ENCODE data around the gene KIF2A. TPM values are rescaled to one million over a fixed set of nuclear protein-coding genes. Genes with fewer than 3 reads are reported as not detected.

Gene KIF2A
- total RNA-seq, 1 experiment from 2014 or later = 42.9 TPM

DNA sequence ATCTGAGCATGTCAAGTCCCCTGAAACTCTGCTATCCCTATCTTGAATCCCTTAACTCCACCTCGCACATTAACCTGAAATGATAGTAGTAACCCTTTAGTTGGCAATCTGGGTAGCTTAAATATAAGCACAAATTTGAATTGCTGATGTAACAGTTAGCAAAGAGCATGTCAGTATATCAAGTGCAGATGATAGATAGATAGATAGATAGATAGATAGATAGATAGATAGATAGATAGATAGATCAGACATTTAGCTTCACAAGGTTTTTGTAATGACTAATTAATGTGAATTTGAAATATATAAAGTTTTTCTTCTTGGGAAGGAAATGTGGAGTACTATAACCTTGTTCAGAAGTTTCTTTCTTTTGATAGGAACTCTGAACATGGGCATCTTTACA is 30.4 kb upstream of the KIF2A start:
- Histone ChIP-seq H3K9ac (ENCODE audit: low read length) (no peak overlapping the region), H2AFZ (ENCODE audit: low read depth, low read length, poor library complexity, severe bottlenecking) (no peak overlapping the region), H3K79me2 (ENCODE audit: insufficient read depth, low read length) (no peaks in the 10 kb centered on the region), H3K27ac (ENCODE audit: low read depth, low read length) (no peak overlapping the region), H3K4me1 (ENCODE audit: control insufficient read depth in 1 of 2, insufficient read depth in 2 of 2, low read length in 2 of 2) (peaks cover 3 to 12% of the 10 kb centered on the region in 2 experiments), H3K9me3 (ENCODE audit: control insufficient read depth in 1 of 2, insufficient read depth in 1 of 2, low read depth in 1 of 2, low read length in 2 of 2) (no peaks in the 10 kb centered on the region), H3K4me2 (ENCODE audit: low read length) (no peak overlapping the region), H3K9me2 (ENCODE audit: insufficient read depth) (no peaks in the 10 kb centered on the region), H3K27me3 (ENCODE audit: insufficient read depth, low read length) (no peaks in the 10 kb centered on the region), H3K36me3 (ENCODE audit: control insufficient read depth in 1 of 2, insufficient read depth in 2 of 2, low read length in 2 of 2) (no peaks in the 10 kb centered on the region), H4K20me1 (ENCODE audit: insufficient read depth) (no peaks in the 10 kb centered on the region), H3K4me3 (replicated peaks in 1 of 2; ENCODE audit: low read depth in 1 of 2, low read length in 2 of 2) (no peak overlapping the region)
- intact Hi-C loops (cut with micrococcal nuclease) = no loop called here
- CTCF ChIA-PET = no interaction called here
- POLR2A ChIA-PET = no interaction called here
- no peak for ATAC-seq
- no TSS peak for BruUV-seq (replicated peaks)
- RAD21 ChIA-PET (ENCODE audit: low non-redundant PET in 1 of 2, low total read pairs in 2 of 2, uncharacterized antibody in 2 of 2, unreplicated experiment in 2 of 2) = no interaction called here
- TF ChIP-seq, protein P1, sequence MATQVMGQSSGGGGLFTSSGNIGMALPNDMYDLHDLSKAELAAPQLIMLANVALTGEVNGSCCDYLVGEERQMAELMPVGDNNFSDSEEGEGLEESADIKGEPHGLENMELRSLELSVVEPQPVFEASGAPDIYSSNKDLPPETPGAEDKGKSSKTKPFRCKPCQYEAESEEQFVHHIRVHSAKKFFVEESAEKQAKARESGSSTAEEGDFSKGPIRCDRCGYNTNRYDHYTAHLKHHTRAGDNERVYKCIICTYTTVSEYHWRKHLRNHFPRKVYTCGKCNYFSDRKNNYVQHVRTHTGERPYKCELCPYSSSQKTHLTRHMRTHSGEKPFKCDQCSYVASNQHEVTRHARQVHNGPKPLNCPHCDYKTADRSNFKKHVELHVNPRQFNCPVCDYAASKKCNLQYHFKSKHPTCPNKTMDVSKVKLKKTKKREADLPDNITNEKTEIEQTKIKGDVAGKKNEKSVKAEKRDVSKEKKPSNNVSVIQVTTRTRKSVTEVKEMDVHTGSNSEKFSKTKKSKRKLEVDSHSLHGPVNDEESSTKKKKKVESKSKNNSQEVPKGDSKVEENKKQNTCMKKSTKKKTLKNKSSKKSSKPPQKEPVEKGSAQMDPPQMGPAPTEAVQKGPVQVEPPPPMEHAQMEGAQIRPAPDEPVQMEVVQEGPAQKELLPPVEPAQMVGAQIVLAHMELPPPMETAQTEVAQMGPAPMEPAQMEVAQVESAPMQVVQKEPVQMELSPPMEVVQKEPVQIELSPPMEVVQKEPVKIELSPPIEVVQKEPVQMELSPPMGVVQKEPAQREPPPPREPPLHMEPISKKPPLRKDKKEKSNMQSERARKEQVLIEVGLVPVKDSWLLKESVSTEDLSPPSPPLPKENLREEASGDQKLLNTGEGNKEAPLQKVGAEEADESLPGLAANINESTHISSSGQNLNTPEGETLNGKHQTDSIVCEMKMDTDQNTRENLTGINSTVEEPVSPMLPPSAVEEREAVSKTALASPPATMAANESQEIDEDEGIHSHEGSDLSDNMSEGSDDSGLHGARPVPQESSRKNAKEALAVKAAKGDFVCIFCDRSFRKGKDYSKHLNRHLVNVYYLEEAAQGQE (IDR thresholded peaks at IDR 0.05; ENCODE audit: low read depth) = no peak
- DNase-seq (ENCODE audit: low read depth, low spot score) = no peak

DNA sequence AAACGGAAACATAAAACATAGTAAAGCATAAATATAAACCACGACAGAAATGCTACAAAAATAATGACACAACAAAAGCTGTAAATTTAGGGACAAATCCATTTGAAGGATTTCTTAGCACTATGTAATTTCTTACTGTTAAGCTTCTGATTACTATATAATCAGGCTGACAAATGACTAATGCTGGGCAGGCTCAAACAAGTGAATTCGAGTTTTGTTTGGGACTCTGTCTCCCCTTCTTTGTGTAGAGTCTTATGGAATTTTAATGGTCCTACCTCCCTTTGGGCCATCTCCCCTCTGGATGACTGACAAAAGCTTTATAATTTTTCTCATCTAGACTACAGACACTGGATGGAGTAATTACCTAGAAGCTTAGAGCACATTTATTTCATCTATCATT is 24.6 kb upstream of the KIF2A start:
- DNase-seq (ENCODE audit: low read depth, low spot score) = no peak
- BruUV-seq (replicated peaks) = no TSS peak
- no peak overlapping the region for H3K27ac ChIP-seq (ENCODE audit: low read depth, low read length)
- no peaks in the 10 kb centered on the region for H3K9me3 ChIP-seq (ENCODE audit: control insufficient read depth in 1 of 2, insufficient read depth in 1 of 2, low read depth in 1 of 2, low read length in 2 of 2)
- no peak overlapping the region for H3K4me3 ChIP-seq (replicated peaks in 1 of 2; ENCODE audit: low read depth in 1 of 2, low read length in 2 of 2)
- CTCF ChIA-PET = no interaction called here
- intact Hi-C loops (cut with micrococcal nuclease) = no loop called here
- no peaks in the 10 kb centered on the region for H4K20me1 ChIP-seq (ENCODE audit: insufficient read depth)
- ATAC-seq = no peak
- RAD21 ChIA-PET (ENCODE audit: low non-redundant PET in 1 of 2, low total read pairs in 2 of 2, uncharacterized antibody in 2 of 2, unreplicated experiment in 2 of 2) = no interaction called here
- POLR2A ChIA-PET = no interaction called here
- no peak overlapping the region for H2AFZ ChIP-seq (ENCODE audit: low read depth, low read length, poor library complexity, severe bottlenecking)
- H3K4me2 ChIP-seq (ENCODE audit: low read length) = no peak overlapping the region
- TF ChIP-seq ELF1 (IDR thresholded peaks at IDR 0.05; ENCODE audit: borderline replicate concordance, low read depth) = no peak
- no peak for TF ChIP-seq EGR1 (IDR thresholded peaks at IDR 0.05; ENCODE audit: low read depth)
- H3K79me2 ChIP-seq (ENCODE audit: insufficient read depth, low read length) = no peaks in the 10 kb centered on the region
- H3K36me3 ChIP-seq (ENCODE audit: control insufficient read depth in 1 of 2, insufficient read depth in 2 of 2, low read length in 2 of 2) = no peaks in the 10 kb centered on the region
- peaks cover 3 to 12% of the 10 kb centered on the region in 2 experiments for H3K4me1 ChIP-seq (ENCODE audit: control insufficient read depth in 1 of 2, insufficient read depth in 2 of 2, low read length in 2 of 2)
- no peaks in the 10 kb centered on the region for H3K9me2 ChIP-seq (ENCODE audit: insufficient read depth)
- no peaks in the 10 kb centered on the region for H3K27me3 ChIP-seq (ENCODE audit: insufficient read depth, low read length)
- H3K9ac ChIP-seq (ENCODE audit: low read length) = no peak overlapping the region

All from HCT116 (cell line).